Stimulated activated naive B cell treated with anti-CD40 and anti-IgM and Interleukin-4, amounts not matched to agents 10 μg/mL and 1 μg/mL and 100 μg/mL, for 72 hours (primary cell): ENCODE measurements around the gene CPNE9.
A peak's percentile ranks its signal among the peaks of the same experiment; 100 is the strongest.

Experiments
- ATAC-seq, 2 donors: fragments of 150-1000 bp; cut with Tn5 transposase; replicated peaks; 2 replicates each; pipeline ENCODE4 v1.10.0; 2021; ENCODE audit warnings: moderate library complexity in 1 of 2
- DNase-seq: peaks from one replicate; pipeline ENCODE4 v3.0.0; 2021
- H3K27ac Mint-ChIP-seq: one replicate; pipeline ENCODE4 v1.8.0; 2022; ENCODE audit warnings: mild to moderate bottlenecking, mixed read lengths
- H3K27me3 Mint-ChIP-seq, 2 donors: one replicate each; pipeline ENCODE4 v1.8.0; 2022; ENCODE audit warnings: mixed read lengths in 2 of 2
- H3K36me3 Mint-ChIP-seq, 2 donors: one replicate each; pipeline ENCODE4 v1.8.0; 2022; ENCODE audit warnings: mixed read lengths in 2 of 2, mild to moderate bottlenecking in 1 of 2
- H3K4me1 Mint-ChIP-seq, 2 donors: one replicate each; pipeline ENCODE4 v1.8.0; 2022; ENCODE audit warnings: mixed read lengths in 2 of 2, mild to moderate bottlenecking in 1 of 2
- H3K4me3 Mint-ChIP-seq, 2 donors: one replicate each; pipeline ENCODE4 v1.8.0; 2022; ENCODE audit warnings: mild to moderate bottlenecking in 2 of 2, mixed read lengths in 2 of 2, moderate library complexity in 1 of 2
- H3K9me3 Mint-ChIP-seq, 2 donors: one replicate each; pipeline ENCODE4 v1.8.0; 2022; ENCODE audit warnings: mixed read lengths in 2 of 2, mild to moderate bottlenecking in 1 of 2

Gene CPNE9

GRCh38 chr3:9695746-9696145 is 7.9 kb upstream of the CPNE9 start:
- no peaks in the 10 kb centered on the region for H3K27me3 Mint-ChIP-seq
- ATAC-seq = no peak
- no peak for DNase-seq
- H3K36me3 Mint-ChIP-seq = peaks cover 81 to 88% of the 10 kb centered on the region in 2 donors
- H3K27ac Mint-ChIP-seq = no peak overlapping the region
- H3K4me1 Mint-ChIP-seq = peaks cover 12 to 16% of the 10 kb centered on the region in 2 donors
- no peak overlapping the region for H3K4me3 Mint-ChIP-seq
- no peaks in the 10 kb centered on the region for H3K9me3 Mint-ChIP-seq

DNA sequence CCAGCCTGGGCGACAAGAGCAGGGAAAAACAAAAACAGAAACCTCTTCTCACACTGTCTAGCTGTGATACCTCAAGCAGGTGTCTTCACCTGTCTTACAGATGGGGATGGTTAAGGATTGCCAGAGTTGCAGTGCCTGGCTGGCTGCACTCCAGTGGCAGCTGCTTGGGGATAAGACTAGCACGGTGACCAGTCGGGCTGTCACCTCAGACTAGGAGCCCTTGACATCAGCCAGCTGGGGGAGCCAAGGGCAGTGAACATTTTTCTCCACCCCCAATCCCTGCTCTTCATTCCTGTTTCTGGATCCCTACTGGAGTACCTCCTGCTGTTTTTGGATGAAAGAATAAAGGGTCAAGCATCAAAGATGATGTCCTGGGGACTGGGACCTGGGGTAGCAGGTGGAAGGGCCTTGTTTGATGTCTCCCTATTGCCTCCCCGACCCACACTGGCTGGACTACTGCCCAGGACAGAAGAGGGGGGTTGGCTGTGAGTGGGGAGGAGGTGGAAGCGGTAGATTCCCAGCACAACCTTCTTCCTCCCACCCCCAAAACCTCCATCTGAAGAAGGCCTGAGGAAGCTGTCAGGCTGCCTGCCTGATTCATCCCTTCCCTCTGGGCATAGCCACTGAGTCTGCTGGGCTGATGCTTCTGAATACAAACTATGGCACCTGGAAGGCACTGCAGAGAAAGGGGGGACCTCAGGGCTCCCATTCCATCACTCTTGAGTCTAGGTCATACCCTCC is 7.0 kb upstream of the CPNE9 start:
- Mint-ChIP-seq H3K4me1 (peaks cover 4 to 6% of the 10 kb centered on the region in 2 donors), H3K27me3 (no peaks in the 10 kb centered on the region), H3K4me3 (no peak overlapping the region), H3K9me3 (no peaks in the 10 kb centered on the region), H3K27ac (no peak overlapping the region), H3K36me3 (peaks cover 82 to 89% of the 10 kb centered on the region in 2 donors)
- DNase-seq (no peak), ATAC-seq (no peak)

GRCh38 chr3:9697892-9698291 is 5.7 kb upstream of the CPNE9 start:
- Mint-ChIP-seq H3K27ac (no peak overlapping the region), H3K4me3 (no peak overlapping the region), H3K36me3 (peaks cover 78 to 90% of the 10 kb centered on the region in 2 donors), H3K27me3 (peaks cover 0 to 2% of the 10 kb centered on the region in 2 donors), H3K9me3 (no peaks in the 10 kb centered on the region), H3K4me1 (peaks cover 3 to 6% of the 10 kb centered on the region in 2 donors)
- DNase-seq (no peak), ATAC-seq (no peak)

- no peak overlapping the region for H3K27ac Mint-ChIP-seq
- ATAC-seq = no peak
- no peak overlapping the region for H3K4me3 Mint-ChIP-seq
- H3K36me3 Mint-ChIP-seq = peaks cover 77 to 90% of the 10 kb centered on the region in 2 donors
- peaks cover 0 to 5% of the 10 kb centered on the region in 2 donors for H3K27me3 Mint-ChIP-seq
- no peaks in the 10 kb centered on the region for H3K9me3 Mint-ChIP-seq
- DNase-seq = no peak
- peaks cover 5 to 10% of the 10 kb centered on the region in 2 donors for H3K4me1 Mint-ChIP-seq
These were observed 5.3 kb upstream of the CPNE9 start for GRCh38 chr3:9698293-9698692.

DNA sequence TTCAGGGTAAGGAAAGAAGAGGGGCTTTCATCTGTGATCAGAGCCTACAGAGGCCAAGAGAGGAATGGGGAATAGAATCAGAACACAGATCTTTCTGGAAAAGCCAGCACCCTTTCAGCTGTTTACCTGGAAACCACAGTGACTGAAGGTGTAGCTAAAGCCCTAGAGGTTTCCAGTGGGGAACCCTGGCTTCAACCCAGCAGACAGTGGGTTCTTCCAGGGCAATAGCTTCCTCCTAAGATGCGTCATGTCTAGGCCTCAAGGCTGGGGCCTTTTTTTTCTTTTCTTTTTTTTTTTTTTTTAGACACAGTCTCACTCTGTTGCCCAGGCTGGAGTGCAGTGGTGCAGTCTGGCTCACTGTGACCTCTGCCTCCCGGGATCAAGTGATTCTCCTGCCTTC is 3.1 kb upstream of the CPNE9 start:
- Mint-ChIP-seq H3K9me3 (no peaks in the 10 kb centered on the region), H3K27me3 (peaks cover 12 to 19% of the 10 kb centered on the region in 2 donors), H3K4me1 (peaks cover 9 to 28% of the 10 kb centered on the region in 2 donors), H3K4me3 (no peak overlapping the region), H3K27ac (peak overlapping the region; percentile 1), H3K36me3 (peaks cover 57 to 71% of the 10 kb centered on the region in 2 donors)
- ATAC-seq (no peak), DNase-seq (no peak)

- H3K4me1 Mint-ChIP-seq = peaks cover 9 to 28% of the 10 kb centered on the region in 2 donors
- H3K36me3 Mint-ChIP-seq = peaks cover 53 to 67% of the 10 kb centered on the region in 2 donors
These were observed 2.6 kb upstream of the CPNE9 start for GRCh38 chr3:9701006-9701405.

GRCh38 chr3:9701711-9702110 is 1.9 kb upstream of the CPNE9 start:
- no peak for ATAC-seq
- DNase-seq = no peak
- Mint-ChIP-seq H3K36me3 (peaks cover 54 to 67% of the 10 kb centered on the region in 2 donors), H3K27me3 (peaks cover 21 to 28% of the 10 kb centered on the region in 2 donors), H3K9me3 (no peaks in the 10 kb centered on the region), H3K4me3 (no peak overlapping the region), H3K4me1 (peaks cover 9 to 28% of the 10 kb centered on the region in 2 donors), H3K27ac (peak overlapping the region; percentile 42)

More at GRCh38 chr3:9701006-9701405, 2.6 kb upstream of the CPNE9 start:
- DNase-seq (no peak), ATAC-seq (no peak)
- H3K9me3 Mint-ChIP-seq = no peaks in the 10 kb centered on the region
- peaks cover 14 to 23% of the 10 kb centered on the region in 2 donors for H3K27me3 Mint-ChIP-seq
- peak overlapping the region; percentile 42 for H3K27ac Mint-ChIP-seq
- H3K4me3 Mint-ChIP-seq = no peak overlapping the region

- Mint-ChIP-seq H3K27ac (peak overlapping the region; percentile 73), H3K4me1 (peaks cover 6 to 24% of the 10 kb centered on the region in 2 donors), H3K27me3 (peaks cover 28% of the 10 kb centered on the region in 2 donors), H3K4me3 (peak overlapping the region in 1 of 2 donors; percentile 7), H3K36me3 (peaks cover 44 to 55% of the 10 kb centered on the region in 2 donors), H3K9me3 (no peaks in the 10 kb centered on the region)
- peak in 1 of 2 donors; percentile 15 for ATAC-seq
- no peak for DNase-seq
These were observed 393 bp upstream of the CPNE9 start for GRCh38 chr3:9703240-9703639.

DNA sequence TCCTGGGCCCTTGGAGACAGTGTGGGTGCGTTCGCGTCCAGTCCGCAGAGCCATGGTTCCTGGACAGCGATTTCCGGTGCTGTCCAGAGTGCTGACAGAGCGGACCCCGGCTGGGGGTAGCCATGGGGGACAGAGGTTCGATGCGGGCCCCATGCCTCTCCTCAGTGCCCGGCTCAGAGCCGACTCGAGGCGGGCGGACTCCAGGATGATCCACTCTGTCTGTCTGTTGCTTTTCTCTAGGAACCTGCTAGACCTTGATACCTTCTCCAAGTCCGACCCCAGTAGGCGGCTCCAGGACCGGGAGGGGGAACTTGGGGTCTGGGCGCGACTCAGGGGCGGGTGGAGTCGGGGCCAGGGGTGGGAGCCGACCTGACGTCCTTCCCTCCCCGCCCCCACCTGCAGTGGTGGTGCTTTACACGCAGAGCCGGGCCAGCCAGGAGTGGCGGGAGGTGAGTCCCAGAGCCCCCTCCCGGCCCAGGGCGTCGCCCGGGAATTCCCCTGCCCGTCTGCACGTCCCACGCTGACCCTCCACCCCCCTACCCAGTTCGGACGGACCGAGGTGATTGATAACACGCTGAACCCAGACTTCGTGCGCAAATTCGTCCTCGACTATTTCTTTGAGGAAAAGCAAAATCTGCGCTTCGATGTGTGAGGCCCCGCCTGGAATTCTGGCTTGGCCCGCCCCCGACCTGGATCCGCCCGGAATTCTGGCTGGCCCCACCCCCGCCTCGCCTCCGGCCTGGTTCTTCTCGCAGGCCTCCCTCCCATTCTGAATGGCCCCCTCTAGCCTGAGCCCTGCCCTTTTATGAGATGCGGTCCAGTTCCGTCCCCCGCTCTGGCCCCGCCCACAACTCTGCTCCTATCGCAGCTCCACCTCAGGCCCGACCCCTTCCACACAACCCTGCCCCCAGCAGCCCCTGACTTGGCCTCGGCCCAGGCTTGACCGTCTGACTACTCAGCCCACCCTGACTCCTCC is 1.0 kb downstream of the CPNE9 start:
- Mint-ChIP-seq H3K9me3 (no peaks in the 10 kb centered on the region), H3K36me3 (peaks cover 34 to 47% of the 10 kb centered on the region in 2 donors), H3K27me3 (peaks cover 28 to 30% of the 10 kb centered on the region in 2 donors), H3K27ac (no peak overlapping the region), H3K4me1 (peaks cover 6 to 24% of the 10 kb centered on the region in 2 donors), H3K4me3 (peak overlapping the region; percentile 73 to 74)
- peak; percentile 47 to 57 for ATAC-seq
- no peak for DNase-seq

DNA sequence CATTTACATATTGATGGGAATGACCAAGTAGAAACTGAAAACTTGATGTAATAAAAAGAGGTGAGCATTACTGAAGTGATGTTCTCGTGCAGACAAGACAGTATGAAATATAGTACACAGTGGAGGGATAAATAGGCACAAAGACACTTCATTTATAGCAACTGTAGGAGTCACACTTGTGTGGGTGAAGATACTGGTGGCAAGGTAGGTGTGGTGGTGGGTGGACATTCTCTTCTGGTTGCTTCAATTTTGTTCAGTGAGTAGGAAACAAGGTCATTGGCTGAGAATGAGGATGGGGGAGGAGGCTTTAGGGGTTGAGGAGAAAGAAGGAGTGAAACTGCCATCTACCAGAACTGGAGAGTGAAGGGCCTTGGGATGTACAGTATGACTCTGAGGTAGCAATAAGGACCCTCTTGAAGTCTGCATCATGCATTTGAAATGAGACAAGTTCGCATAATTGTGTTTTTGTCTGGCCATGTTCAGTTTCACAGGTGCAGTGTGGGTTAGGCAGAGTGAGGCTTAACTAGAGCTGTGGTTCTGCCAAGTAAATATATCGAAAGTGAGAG is 6.6 kb downstream of the CPNE9 start:
- DNase-seq (no peak), ATAC-seq (no peak)
- Mint-ChIP-seq H3K9me3 (no peaks in the 10 kb centered on the region), H3K4me1 (peaks cover under 1 to 3% of the 10 kb centered on the region in 2 donors), H3K36me3 (peaks cover 9 to 12% of the 10 kb centered on the region in 2 donors), H3K27ac (no peak overlapping the region), H3K4me3 (no peak overlapping the region), H3K27me3 (peaks cover 26 to 31% of the 10 kb centered on the region in 2 donors)

GRCh38 chr3:9712415-9712814 is 8.8 kb downstream of the CPNE9 start:
- H3K27me3 Mint-ChIP-seq = peaks cover 14 to 16% of the 10 kb centered on the region in 2 donors
- no peak overlapping the region for H3K27ac Mint-ChIP-seq
- no peak for ATAC-seq
- H3K36me3 Mint-ChIP-seq = peaks cover 2 to 3% of the 10 kb centered on the region in 2 donors
- no peak for DNase-seq
- H3K4me1 Mint-ChIP-seq = peaks cover 5% of the 10 kb centered on the region in 2 donors
- no peaks in the 10 kb centered on the region for H3K9me3 Mint-ChIP-seq
- H3K4me3 Mint-ChIP-seq = no peak overlapping the region

GRCh38 chr3:9713142-9713541 is 9.5 kb downstream of the CPNE9 start:
- Mint-ChIP-seq H3K4me3 (no peak overlapping the region), H3K9me3 (no peaks in the 10 kb centered on the region), H3K36me3 (peaks cover 2 to 3% of the 10 kb centered on the region in 2 donors), H3K27me3 (peaks cover 13 to 14% of the 10 kb centered on the region in 2 donors), H3K4me1 (peaks cover 5% of the 10 kb centered on the region in 2 donors), H3K27ac (no peak overlapping the region)
- DNase-seq (no peak), ATAC-seq (no peak)

GRCh38 chr3:9715136-9715535 is 11.5 kb downstream of the CPNE9 start:
- ATAC-seq (peak in 1 of 2 donors; percentile 25), DNase-seq (no peak)
- no peak overlapping the region for H3K27ac Mint-ChIP-seq
- peaks cover 0 to 2% of the 10 kb centered on the region in 2 donors for H3K36me3 Mint-ChIP-seq
- no peak overlapping the region for H3K4me3 Mint-ChIP-seq
- no peaks in the 10 kb centered on the region for H3K9me3 Mint-ChIP-seq
- H3K27me3 Mint-ChIP-seq = peaks cover 10 to 14% of the 10 kb centered on the region in 2 donors
- H3K4me1 Mint-ChIP-seq = peaks cover 4 to 5% of the 10 kb centered on the region in 2 donors
